Glomerular endothelial cell (primary cell): ENCODE results near the gene BAZ2A. TPM values are rescaled to one million over a fixed set of nuclear protein-coding genes. Genes with fewer than 3 reads are reported as not detected.

Experiments used
- DNase-seq: peaks from one replicate; pipeline ENCODE4 v3.0.0-alpha.2; 2011; ENCODE audit warnings: low read depth, low spot score; ENCODE audit errors: extremely low read depth
- total RNA-seq: library from RNA; depleted of rRNA; stranded (reverse); fragments of >200 nt; gene quantifications from 2 replicates; pipeline ENCODE4 v1.2.3, GENCODE V29; 2015

BAZ2A gene
- total RNA-seq, 1 donor from 2014 or later: 112 TPM

- DNase-seq: no peak
Observed at GRCh38 chr12:56635806-56636674, 5.9 kb upstream of the BAZ2A start.

- DNase-seq: no peak
Observed at GRCh38 chr12:56634837-56635791, 5.0 kb upstream of the BAZ2A start.

DNA sequence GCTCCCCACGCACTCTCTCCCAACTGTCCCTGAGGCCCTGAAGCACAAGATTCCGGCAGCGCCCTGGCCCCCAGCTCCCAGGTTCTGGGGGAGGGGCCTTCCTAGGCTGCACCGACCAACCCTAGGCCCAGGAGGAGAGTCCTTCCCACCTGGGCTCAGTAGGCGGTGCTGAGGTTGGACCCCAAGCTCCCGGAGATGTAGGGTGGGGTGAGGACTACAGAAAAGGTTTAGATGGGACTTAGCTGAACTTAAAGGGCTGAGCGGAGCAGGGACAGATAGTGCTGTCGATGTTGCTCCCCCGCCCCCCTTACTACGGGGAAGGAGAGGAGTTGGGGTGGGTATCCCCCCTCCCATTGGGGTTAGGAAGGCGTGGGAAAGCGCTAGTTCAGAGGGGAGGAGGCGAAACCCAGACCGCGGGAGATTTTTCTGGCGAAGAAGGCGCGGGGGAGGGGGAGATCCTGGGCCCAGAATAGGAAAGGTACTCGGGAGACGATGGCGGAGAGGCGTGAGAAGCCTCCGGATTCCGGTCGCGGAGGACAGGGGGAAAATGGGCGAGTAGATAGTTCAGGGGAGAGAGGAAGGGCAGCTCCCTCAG lies 4.2 kb upstream of the BAZ2A start:
- DNase-seq: no peak

DNA sequence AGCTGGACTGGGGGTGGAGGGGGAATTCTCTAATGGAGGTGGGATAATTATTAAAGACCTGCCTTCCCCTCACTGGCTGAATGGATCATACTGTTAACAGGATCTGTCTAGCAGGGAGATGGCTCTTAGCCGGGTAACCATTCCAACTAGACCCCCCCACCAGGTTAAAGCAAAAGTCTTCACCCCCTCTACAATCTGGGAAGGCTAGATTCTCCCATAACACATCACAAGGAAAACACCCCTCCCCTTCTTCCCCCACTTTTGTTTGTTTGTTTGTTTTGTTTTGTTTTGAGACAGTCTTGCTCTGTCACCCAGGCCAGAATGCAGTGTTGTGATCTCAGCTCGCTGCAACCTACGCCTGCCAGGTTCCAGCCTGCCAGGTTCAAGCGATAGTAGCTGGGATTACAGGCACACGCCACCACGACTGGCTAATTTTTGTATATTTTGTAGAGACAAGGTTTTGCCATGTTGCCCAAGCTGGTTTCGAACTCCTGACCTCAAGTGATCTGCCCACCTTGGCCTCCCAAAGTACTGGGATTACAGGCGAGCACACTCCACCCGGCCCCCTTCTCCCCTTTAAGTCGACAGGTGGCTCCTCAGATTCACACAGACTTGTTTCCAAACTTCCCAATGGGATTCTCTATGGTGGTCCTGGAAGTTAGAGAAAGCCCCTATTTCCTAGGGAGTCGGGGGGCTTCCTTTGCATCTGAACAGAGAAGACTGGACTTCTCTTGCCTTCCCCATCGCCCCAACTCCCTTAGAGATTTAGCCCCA lies 3.5 kb upstream of the BAZ2A start:
- DNase-seq: no peak

DNA sequence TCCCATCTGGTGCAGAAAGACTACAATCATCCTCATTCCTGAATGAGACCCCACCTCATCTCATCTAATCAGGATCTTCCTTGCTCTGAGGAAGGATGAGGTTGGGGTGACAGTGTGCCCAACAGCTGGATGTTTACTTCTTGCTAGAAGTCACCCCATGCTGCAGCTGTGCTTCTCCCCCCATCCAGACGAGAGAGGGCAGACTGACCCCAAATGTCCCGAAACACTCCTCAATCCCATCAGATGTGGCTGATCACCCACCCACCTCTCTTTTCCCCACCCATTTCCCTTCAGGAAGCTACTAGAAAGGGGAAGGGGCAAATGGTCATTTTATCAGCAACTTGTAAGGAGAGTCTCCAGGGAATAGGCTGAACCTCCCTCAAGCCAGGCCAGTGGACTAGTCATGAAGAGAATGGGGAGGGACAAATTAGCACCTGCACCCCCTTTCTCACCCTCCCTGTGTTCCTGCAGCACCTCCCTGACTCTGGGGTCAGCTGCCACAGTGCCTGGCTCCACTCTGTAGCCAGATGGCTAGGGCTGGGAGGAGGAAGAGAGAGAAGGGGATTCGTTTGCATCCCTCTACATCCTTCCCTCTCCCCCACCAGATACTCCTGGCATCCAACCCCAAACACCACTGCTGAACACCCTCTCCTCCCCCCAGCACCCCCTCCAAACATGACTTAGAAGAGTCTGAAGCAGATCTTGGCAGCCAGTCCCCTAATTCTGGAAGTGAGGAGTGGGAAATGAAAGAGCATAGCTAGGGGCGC lies 2.8 kb upstream of the BAZ2A start:
- no peak for DNase-seq

GRCh38 chr12:56631790-56632700 lies 1.9 kb upstream of the BAZ2A start:
- DNase-seq: no peak

- no peak for DNase-seq
Observed at GRCh38 chr12:56629459-56630179, 507 bp downstream of the BAZ2A start.

GRCh38 chr12:56628671-56629458 lies 1.3 kb downstream of the BAZ2A start:
- no peak for DNase-seq

GRCh38 chr12:56626701-56627100 lies 3.4 kb downstream of the BAZ2A start:
- no peak for DNase-seq

GRCh38 chr12:56622535-56622934 lies 7.6 kb downstream of the BAZ2A start:
- DNase-seq: no peak

DNA sequence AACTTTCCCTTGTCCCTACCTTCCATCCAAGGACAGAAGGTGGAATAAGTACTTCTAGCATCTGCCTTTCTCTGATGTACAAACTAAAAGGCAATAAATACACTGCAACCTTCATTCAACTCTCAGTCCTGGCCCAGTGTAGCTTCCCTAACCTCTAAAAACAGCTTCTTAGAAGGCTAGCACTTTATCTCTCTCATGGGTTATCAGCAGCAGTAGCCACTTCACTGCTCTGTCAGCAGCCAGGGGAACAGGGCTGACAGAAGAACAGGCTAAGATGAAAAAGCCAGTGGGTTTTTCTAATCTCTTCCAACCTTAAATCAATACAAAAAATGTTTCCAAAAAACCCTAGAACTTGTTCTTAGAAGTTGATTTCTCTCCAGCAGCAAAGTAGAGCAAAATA lies 13.2 kb downstream of the BAZ2A start:
- no peak for DNase-seq

DNA sequence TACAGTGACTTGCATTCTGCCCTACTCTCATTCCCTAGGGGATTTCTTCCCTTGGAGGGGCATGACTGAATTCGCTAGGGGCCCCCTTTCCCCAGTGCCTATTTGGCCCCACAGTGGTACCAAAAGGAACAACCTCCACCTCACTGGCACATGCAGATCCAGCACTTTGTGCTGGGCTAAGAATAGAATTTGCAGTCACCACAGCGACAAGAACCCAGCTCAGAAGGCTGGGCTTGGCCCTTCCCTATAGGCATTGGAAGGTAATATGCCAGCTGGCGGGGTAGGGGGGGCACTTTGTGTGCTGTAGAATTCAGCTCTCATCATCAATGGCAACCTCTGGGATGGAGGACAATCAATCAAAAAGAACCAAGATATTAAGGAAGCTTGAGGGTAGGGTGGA lies 13.9 kb downstream of the BAZ2A start:
- DNase-seq: no peak

DNA sequence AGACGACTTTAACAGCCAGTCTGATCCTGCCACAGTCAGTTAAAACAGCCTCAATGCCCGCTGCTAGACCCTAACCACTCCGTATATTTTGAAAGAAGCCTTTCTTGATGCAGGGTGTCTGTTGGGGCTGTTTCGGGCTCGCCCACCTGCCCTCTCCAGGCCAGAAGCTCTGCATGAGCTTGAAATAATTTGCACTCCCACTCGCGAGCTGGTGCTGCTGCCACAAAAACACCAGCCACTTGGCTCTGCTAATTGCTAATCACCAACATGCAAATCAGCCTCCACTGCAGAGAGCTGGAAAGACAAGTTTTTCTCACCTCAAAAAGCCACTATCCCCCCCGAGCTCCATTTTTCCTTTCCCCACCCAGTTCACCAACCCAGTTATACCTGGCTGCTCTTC lies 15.5 kb downstream of the BAZ2A start:
- DNase-seq: no peak

- DNase-seq: no peak
Observed at GRCh38 chr12:56604355-56604754, 25.8 kb downstream of the BAZ2A start.

- DNase-seq: no peak
Observed at GRCh38 chr12:56602239-56602638, 27.9 kb downstream of the BAZ2A start.

- no peak for DNase-seq
Observed at GRCh38 chr12:56601503-56601902, 28.6 kb downstream of the BAZ2A start.

- no peak for DNase-seq
Observed at GRCh38 chr12:56600753-56601152, 29.4 kb downstream of the BAZ2A start.
